ENCODE measurements around the gene OR2H2.

The OR2H2 gene

DNA sequence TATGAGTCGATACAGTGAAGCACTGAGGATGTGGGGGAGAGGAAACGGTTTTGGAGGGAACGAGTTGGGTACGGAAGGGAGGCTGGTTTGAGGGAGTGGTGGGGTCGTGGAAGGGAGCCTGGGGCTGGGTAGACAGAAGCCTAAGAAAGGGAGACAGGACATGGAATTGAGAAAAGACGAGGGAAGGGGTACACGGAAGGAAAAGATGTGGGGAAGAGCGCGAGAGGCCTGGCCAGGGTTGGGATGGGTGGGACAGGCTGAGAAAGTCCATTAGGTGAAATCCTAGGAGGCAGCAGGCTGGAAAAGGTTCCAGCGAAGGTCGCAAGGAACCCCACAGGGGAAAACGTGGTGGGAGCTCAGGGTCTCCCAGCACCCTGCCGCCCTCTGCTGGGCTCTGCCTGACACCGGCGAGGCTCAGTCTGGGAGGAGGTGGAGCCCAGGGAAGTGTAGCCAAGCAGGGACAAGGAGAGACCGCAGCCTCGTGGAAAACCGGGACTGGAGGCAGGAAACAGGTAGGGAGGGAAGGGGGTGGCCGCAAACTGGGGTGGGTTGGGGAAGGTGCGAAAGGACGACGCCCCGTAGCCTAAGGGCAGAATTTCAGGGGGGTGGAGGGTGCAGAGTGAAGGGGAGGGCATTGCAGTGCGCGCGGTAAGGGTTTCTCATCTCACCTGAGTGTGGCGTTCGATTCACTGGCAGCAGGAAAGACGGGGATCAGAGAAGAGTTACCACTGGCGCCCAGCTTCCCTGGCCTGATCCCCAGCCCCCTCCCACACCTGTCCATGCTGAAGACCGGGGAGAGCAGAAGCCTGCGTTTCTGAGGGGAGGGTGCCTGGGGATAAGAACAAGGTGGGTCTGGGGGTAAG lies 43.7 kb downstream of the OR2H2 start:
- in situ Hi-C loops (cut with MboI; ENCODE audit: low sequenced_read_pairs), result no loop called here

DNA sequence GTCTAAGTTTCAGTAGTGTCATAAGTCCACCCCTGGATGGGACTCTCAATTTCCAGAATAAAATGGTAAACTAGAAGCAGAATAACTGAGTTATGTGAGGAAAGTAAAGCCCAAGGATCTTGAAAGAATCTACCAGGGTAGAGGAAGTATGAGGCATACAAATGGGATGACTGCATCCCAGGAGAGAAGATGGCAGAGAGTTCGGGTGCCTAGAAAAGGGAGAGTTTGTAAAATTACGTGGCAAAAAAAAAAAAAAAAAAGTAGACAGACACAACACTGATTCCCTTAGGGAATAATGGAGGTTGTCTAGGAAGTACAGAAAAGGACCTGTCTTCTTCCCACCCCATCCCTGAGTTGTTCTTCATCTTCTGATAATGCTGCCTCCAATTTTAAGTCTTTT lies 44.6 kb downstream of the OR2H2 start:
- in situ Hi-C loops (cut with MboI; ENCODE audit: low sequenced_read_pairs), result no loop called here

DNA sequence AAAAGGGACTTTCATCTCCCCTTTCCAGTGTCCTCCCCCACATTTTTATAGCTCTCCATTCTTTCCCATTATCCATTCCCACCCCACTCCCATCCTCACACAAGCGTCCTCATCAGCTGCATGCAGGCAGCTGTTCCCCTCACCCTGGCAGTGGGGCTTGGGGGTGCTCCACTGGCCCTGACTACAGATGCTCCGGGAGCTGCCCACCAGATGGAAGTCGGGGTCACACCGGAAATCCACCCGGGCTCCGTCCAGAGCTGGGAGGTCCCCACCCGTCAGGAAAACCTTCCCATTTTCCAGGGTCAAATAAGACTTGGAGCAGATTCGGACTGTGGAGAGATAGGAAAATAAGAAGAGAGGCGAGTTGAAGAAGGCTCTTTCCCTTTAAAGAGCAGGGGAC lies 45.4 kb downstream of the OR2H2 start:
- in situ Hi-C loops (cut with MboI; ENCODE audit: low sequenced_read_pairs), result no loop called here

DNA sequence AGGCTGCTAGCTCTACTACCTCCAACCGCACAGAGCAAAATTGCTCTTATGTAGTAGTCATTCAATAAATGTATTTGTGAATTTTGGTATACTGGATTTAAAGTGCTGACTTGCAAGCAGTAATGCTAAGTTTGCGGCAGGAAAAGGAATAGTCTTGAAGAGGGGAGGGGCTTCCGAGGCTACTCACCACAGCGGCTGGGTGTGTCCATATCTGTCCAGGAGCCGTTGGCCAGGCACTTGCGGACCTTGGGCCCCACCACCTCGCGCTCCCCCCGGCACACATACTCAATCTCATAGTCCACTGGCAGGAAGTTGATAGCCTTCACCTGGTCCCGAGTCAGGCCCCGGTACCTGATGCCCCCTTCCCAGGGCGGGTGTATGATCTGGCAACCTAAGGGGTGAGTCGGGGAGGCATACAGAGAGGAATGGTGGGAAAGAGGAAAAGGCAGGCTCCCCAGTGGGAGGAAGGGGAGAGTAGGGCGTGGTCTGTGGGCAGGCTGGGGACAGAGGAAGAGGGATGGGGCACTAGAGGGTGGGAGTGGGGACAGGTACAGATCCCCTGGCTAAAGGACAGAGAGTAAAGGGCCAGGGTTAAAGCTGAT lies 46.4 kb downstream of the OR2H2 start:
- in situ Hi-C loops (cut with MboI; ENCODE audit: low sequenced_read_pairs), result no loop called here

DNA sequence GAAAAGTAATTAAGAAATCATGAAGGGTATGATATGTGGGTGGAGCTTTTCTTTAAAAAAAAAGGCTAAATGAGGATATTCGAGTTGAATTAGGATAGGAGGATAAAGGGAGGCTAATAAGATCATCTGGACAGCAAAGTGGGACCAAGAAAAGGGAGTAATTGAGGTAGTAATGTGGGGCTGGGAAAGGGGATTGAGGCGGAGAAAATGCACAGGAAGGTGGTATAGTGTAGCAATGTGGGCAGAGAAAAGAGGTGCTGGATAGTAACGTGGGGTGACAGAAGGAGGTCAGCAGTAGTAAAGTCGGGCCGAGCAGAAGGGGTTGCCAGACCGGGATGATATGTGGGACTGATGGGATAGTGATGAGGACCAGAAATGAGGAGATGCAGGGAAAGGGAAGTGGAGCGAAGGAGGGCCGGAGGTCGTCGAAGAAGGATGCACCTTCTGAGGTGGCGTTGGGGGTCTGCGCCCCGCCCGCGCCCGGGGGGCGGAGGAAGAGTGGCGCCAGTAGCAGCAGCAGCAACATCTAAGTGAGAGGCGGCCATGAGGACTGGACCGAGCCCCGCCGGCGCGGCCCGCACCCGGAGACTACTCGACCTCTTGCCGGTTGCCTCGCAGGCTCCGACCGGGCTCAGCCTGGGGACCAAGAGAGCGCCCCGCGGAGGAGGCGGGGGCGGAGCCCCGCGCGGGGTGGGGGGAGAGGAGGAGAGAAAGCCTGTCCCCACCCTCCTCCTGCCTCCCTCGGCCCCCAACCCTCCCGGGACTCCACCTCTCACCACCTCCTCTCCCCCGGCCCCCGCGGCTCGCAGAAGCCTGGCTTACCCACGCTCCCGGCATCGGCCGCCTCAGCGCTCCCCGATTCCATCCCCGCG lies 47.2 kb downstream of the OR2H2 start:
- in situ Hi-C loops (cut with MboI; ENCODE audit: low sequenced_read_pairs), result no loop called here

DNA sequence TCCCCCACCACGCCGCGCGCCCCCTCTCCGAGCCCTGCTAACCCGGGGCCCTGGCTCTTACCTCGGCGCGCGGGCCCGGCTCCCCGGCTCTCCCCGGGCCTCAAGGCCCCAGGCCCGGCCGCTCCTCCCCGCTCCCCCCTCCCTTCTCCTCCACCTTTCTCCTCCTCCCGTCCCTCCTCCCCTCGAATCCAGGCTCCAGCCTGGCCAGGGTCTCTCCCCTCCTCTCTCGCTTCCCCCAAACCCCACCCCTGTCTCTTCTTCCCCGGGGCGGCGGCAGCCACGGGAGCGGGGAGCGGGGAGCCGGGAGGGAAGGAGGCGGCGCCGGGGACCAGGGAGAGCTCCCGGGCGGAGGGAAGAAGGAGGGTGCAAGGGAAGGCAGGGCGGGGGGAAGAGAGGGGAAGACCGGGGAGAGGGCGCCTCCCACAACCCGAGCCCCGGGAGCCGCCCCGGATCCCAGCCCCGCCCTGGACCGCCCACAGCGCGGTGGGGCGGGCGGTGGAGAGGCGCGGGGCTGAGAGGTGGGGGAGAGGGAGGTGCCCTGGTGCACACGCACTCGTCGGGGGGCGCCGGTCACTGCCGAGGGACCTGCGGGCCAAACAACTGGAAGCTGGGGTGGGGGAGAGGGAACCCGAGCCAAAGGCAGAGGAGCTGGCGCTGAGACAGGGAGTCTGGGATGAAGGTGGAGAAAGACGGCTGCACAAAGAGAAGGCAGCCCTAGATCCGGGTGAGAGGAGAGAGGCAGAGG lies 48.0 kb downstream of the OR2H2 start, which contains the start of gene GABBR1:
GABBR1 (minus strand) TSS at position 395 of the 745 bp plus-strand sequence. CDS start 798 bp downstream, outside the sequence.
- in situ Hi-C loops (cut with MboI; ENCODE audit: low sequenced_read_pairs), result no loop called here

DNA sequence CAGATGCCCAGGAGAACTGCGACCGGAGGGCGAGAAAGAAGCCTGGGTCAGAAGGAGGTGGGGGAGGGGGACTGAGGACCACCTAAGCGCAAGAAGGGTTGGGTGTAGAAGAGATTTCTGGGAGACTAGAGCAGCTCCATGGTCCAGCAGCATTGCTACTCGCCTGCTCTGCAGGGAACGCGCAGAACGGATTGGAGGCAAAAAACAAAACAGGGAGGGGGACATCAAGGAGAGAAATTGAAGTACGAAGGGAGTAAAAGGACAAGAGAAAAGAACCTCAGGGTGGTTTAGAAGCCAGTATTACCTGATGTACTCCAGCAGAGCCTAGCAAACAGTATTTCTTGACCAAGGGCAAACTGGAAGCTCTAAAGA lies 48.6 kb downstream of the OR2H2 start:
- in situ Hi-C loops (cut with MboI; ENCODE audit: low sequenced_read_pairs), result no loop called here

DNA sequence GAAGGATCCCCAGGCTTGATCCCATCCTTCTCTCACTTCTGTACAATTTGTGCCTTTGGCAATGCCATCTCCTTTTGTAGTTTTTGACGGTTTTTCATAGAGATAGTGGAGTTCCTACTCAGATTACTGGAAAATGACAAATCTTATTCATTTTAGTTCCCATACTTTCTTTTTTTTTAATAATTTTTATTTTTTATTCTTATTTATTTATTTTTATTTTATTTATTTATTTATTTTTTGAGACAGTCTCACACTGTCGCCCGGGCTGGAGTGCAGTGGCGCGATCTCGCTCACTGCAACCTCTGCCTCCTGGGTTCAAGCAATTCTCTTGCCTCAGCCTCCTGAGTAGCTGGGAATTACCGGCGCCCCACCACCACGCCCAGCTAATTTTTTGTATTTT lies 52.3 kb downstream of the OR2H2 start:
- in situ Hi-C loops (cut with MboI; ENCODE audit: low sequenced_read_pairs), result no loop called here

Data from HL-60/S4 treated with phorbol 12-myristate 13-acetate at 8.2 ng/mL for 4 days and 3 days (cell line).